A204.1 (cell line): ENCODE measurements around the gene ARNT2.
"Not testable (repeated sequence)": the region's sequence is repeated elsewhere in the genome, so short reads cannot be mapped to it uniquely, and the experiment has no call there.

Source experiments
- FAIRE-seq: peaks from 2 replicates; lab custom pipeline; 2012; peaks lifted over from hg19 to GRCh38; lab: Jason Lieb, UNC

Gene ARNT2

DNA sequence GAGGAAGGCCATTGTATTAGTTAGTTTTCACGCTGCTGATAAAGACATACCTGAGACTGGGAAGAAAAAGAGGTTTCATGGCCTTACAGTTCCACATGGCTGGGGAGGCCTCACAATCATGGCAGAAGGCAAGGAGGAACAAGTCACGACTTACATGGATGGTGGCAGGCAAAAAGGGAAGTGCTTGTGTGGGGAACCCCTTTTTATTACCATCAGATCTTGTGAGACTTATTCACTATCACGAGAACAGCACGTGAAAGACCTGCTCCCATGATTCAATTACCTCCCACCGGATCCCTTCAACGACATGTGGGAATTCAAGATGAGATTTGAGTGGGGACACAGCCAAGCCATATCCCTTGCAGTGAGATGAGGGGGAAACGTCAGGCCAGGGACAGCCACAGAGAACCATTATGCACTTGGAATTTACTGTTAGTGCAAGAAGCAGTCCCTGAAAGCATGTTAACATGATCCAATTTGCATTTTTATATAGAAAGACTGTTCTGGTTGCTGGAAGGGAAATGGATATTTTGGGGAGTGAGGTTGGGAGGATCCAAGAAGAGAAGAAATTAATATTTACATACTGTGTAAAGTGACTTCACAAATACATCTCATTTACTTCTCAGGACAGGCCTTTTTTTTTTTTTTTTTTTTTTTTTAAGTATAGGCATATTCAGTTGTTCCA, 87.1 kb downstream of the ARNT2 start:
- no peak for FAIRE-seq

DNA sequence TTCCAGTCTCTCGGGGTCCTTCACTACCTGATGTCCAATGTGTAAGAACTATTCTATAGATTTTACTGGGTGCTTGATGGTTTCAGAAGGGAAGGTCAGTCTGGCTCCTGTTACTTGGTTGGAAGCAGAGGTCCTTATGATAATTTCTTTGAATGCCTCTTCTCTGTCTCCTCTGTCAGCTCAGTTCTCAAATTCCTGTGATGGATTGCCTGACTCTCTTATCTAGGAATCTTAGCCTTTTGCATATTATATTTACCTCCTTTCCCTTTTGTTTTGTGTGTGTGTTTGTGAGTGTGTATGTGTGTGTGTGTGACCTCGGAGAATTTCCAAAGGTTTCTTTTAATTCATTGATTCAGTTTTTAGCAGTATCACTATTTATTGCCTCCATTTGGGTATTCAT, 88.2 kb downstream of the ARNT2 start:
- no peak for FAIRE-seq

DNA sequence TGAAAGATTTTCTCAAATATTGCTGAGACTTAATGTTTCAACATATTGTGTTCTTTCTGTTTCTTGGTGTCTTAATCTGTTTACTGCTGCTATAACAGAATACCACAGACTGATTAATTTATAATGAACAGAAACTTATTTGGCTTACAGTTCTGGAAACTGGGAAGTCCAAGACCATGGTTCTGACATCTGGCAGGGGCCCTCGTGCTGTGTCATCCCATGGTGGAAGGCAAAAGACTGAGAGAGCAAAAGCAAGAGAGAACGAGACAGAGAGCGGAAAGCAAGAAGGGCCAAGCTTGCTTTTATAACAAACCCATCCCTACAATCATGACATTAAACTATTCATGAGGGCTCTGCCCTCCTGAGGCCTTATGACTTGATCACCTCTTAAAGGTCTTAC, 88.7 kb downstream of the ARNT2 start:
- no peak for FAIRE-seq

DNA sequence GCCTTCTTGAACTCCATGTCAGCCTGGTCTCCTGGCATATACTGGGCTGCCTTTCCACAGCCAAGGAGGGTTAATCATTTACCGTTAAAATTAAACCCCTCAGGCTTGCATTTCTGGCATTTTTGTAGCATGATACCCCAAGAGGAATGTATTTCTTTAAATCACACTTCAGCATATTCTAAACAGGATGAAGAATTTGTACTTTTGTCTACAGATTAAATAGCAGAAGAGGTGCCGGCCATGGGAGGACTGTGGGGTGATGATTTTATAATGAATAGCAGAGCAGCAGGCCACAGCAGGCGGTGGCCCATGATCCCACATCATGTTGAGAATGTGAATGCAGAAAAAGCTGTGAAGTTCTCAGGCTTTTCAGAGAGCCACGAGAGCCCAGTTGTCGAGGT, 90.2 kb downstream of the ARNT2 start:
- no peak for FAIRE-seq

DNA sequence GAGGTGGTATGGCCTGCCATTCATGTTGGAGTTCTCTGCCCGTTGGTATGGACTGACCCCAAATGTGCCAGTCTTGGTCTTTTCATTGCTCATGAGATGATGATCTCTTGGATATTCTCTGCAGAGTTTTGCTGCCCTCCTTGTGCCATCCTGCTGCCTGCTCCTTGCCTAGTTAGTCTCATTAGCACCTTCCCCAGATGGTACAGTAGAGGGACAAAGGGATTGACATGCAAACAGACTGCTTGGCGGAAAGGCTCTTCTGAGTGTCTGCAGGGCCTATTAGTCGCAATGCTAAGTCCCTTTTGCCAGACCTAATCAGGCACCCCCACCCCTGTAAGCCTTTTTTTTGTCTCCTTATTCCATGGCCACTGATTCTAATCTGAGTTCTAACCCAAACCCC, 90.6 kb downstream of the ARNT2 start:
- no peak for FAIRE-seq

DNA sequence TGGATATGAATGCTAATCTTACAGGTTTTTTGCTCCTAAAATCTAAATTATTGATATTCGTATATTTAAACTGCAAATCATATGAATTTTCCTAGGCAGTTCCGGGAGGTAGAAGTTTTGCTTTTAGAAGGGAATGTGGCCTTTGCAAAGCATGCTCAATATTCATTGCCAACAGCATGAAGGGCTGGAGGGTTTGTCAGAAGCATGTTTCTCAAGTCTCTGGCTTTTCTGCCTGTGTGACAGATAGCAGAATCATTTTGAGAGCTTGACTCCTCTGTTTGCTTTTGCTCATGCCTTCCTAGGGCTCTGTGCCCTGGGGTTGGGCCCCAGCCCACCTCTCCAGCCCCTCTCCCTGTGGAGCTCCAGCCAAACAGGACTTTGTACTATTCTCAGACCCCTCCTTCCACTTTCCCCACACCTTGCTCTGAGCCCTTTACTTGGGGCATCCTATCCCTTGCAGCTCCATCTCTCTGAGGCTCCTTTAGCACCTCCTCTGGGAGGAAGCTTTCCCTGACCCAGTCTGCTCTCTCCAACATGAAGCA, 91.3 kb downstream of the ARNT2 start:
- no peak for FAIRE-seq

DNA sequence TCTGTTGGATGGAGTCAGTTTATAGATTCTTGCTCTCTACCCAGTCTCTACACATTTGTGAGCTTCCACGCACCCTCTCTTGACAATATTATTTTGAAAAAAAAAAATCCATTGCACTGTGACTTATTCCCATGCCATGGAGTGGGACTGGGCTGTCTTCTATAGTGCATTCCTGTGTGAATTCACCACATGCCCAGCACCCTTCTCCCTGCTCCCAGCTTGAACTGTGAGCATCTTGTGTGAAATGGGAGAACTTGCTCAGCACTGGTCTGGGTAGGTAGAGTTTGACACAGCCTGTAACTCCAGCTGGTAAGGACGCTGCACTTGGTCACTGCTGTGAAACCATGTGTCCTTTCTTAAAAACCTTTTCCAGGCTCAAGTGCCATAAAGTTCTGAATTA, 91.9 kb downstream of the ARNT2 start:
- no peak for FAIRE-seq

DNA sequence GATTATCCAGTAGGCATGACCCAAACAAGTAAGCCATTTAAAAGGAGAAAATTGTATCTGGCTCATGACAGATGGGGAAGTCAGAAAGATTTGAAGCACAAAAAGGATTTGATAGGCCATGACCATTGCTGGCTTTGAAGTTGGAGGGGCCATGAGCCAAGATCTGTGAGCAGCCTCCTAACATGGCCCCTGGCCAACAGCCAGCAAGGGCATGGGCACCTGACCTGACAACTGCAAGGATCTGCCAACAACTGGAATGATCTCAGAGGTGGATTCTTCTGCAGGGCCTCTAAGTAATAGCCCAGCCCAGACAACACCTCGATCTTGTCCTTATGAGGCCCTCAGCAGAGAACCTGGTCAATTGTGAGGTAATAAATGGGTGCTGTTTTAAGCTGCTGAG, 93.0 kb downstream of the ARNT2 start:
- FAIRE-seq = no peak

DNA sequence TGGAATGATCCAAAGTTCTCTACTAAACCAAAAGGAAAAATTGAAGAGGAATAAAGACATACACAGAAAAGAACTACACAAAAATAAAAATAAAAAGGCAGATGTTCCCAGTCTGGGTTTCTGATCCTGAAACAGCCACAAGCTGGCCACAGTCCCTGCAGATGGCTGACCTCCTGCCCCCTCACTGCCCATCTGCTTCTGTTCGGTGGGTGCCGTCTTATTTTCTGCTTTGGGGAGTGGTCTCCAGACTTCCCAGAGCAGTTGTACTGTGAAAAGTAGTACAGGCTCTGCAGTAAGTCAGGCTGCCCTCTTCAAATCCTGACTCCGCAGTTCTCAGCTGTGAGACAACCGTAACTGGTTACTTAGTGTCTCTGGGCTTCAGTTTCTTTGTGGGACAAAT, 94.5 kb downstream of the ARNT2 start:
- no peak for FAIRE-seq

DNA sequence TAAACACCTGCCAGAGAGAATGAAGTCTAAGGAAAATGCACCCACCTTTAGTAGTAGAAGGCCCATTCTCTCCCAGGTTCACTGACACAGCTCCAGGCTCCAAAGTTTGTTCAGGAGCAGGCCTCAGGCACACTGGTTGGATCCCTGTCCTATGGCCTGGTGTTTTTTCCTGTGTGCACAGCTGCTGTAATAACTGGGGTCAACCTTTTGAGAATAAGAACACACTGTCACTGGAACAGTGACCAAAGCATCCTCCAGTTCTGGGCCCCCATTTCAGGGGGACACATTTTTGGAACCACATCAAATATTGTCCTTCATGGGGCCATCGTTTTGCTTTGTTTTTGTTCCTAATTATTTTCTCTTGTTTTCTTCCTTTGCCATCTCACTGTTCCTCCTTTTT, 95.8 kb downstream of the ARNT2 start:
- no peak for FAIRE-seq

DNA sequence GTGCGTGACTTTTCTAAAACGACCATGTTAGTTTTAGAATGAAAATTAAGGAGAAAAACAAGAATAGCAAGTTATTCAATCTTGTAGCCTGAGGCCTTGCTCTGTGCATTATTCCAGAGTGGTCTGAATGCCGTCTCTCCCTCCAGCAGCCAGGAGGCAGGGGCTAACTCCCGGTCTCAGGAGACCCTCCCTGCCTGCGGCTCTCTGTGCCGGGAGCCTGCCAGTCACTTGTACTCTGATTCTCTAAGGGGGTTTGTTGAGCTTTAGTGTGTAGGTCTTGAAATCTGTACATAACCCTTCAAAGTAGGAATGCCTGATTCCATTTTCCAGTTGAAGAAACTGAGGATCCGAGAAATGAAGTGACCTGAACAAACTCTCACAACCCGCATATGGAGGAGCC, 97.3 kb downstream of the ARNT2 start:
- FAIRE-seq = no peak

DNA sequence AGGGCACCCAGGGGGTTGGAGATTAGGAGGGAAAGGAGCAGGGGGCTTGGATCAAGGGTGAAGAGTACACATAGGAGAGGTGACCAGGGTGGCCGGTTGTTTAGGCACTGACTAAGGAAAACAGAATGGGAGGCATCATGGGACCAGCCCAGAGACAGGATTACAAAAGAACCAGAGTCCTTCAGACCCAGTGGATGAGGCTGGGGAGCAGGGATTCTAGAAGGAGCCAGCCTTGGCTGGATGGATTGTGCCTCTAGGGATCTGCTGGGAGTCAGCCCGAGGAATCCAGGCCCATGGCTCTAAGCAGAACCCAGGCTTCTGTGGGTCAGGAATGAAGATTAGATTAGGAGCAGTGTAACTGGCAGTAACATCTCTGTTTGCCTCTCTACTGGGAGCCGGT, 98.6 kb downstream of the ARNT2 start:
- no peak for FAIRE-seq

DNA sequence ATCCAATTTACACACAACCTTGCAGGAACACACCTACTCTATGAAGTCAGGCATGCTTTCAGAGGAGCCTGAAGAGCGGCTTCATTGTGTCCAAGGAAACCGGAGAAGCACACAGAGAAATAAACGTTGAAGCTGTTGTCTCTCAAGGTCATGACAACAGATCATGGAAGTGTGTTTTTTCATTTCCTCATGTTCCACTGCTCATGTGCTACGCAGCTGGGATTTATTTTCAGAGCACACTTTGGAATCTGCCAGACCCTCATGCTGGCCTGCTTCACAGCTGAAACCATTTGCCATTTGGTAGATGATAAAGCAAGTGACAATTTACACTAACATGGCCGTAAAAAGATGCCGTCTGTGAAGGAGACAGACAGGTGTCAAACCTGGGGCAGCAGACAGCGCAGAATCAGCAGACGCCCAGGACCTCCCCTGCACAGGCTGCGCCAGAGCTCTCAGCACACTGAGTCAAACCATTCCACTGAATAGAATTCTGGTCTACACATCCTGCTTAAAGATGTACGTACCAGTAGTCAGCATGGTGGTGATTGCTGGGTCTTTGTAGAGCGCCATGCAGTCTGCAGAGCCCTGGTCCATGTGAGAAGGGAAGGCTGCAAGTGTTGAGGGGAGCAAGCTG, 99.3 kb downstream of the ARNT2 start:
- no peak for FAIRE-seq

DNA sequence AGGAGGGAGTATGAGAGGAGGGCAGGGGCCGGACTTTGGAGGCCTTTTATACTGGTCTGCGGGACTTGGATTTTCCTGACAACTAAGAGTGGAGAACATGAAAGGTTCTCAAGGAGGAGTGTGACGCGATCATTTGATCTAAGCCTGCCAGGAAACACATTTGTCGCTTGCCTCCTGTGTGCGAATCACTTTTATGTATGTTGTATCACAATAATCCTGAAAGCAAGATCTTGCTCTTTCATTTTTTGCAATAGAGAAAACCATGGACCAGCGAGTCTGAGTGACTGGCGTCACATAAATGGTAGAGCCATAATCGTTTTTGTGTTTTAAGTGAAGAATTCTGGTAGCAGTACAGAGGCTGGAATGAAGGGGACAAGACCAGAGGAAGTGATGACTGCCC, 100.7 kb downstream of the ARNT2 start:
- FAIRE-seq = no peak

DNA sequence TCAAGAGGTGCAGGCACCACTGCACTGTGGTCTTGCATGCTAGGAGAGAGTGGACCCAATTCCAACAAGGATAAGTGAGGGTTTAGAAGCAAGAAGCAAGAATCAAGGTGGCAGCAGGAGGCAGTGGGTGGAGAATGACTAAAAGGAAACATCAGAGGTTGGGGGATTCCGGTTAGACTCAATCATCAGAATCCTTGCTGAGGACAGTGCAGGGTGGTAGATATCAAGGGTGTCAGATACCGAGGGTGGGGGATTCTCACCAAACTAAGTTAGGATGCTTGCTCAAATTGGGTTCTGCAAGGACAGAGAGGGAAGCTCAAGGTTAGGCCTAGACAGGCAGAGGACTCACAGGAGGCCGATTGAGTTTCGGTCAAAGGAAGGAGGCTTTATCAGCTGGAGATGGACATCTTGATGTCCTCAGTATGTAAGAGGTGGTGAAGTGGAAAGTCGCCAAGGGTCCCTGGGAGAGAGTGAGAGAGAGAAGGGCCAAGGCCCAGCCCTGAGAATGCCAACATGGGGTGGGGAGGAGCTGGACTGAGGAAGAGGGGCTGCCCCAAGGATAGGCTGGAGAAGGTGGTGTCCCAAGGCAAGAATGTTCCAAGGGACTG, 102.2 kb downstream of the ARNT2 start:
- FAIRE-seq = no peak

DNA sequence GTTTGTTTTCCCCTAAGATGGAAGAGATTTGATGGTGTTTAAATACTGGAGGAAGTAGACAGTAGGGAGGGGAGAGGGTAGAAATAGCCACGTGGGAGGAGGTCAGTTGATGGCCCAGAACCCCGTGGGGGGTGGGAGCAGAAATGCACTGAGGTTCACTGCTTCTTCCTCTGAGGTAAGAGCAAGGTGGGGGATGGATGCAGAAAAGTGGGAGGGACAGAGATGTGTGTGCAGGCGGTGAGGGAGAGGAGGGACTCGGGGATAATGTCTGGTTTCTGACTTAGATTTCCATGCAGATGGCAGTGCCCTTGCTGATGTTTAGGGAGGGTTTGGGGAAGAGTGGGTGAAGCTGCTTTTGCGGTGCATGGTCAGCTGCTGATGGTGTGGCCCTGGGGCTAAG, 102.9 kb downstream of the ARNT2 start:
- FAIRE-seq = no peak

DNA sequence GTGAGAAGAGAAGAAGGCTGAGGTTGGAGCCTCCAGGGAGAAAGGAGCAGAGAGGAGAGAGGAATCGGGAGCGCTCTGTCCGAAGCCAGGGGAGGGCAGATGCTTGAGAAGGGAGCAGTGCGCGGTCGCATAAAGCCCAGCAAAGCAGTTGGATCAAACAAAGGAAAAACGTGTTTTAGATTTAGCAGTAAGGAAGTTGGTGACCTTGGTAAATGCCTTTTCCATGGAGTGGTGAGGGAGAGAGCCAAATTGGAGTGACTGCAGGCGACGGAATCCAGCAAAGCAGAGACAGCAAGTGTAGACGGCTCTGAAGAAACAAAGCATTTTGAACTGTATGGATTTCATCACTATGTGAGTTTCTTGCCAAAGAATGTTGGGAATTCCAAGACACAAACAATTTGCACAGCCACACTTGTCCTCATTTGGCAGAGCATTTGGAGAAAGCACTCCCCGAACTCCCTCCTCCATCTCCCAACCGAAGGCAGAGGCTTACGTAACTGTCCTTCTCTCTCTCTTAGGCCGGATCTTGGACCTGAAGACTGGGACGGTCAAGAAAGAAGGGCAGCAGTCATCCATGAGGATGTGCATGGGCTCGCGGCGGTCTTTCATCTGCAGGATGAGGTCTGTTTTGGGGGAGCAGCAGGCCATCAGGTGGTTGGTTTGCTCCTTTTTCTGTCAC, 103.6 kb downstream of the ARNT2 start:
- FAIRE-seq = no peak

DNA sequence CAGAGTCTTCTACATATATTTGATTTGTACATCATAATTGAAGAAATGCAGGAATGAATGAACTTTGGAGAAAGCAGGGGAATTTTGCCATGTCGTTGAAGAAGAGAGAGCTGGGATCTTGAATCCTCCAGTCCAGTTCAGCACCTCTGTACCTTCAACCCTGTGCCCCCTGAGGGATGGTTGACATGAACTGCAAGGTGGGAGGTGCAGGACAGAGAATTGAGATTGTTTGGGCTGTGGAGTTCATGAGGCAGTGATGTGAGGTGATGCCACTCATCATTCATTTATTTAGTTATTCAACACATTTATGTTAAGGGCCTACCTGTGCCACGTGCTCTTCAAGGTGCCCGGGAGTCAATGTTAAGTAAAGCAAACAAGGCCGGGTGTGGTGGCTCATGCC, 104.6 kb downstream of the ARNT2 start:
- FAIRE-seq = no peak

DNA sequence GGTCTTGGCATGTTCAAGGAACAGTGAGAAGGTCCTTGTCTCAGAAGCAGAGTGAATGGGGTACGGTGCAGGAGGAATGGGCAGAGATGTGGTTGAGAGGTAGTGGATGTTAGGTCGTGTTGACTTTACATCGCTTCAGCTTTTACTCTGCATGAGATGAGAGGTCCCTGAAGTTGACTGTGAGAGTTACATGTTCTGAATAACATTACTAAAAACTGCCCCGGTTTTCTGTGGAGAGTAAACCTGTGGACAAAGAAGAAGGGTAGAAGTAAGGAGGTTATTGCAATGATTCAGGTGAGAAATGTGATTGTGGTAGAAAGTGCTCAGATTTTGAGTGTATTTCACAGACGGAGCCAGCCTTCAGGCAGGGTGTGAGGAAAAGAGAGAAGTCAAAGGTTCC, 105.6 kb downstream of the ARNT2 start:
- FAIRE-seq = no peak

DNA sequence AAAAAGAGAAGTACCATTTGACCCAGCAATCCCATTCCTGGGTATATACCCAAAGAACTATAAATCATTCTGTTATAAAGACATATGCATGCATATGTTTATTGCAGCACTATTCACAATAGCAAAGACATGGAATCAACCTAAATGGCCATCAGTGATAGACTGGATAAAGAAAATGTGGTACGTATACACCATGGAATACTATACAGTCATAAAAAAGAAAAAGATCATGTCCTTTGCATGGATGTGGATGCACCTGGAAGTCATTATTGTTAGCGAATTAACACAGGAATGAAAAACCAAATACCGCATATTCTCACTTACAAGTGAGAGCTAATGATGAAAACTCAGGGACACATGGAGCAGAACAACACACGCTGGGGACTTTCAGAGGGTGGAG, 106.8 kb downstream of the ARNT2 start:
- FAIRE-seq = not testable (repeated sequence)

DNA sequence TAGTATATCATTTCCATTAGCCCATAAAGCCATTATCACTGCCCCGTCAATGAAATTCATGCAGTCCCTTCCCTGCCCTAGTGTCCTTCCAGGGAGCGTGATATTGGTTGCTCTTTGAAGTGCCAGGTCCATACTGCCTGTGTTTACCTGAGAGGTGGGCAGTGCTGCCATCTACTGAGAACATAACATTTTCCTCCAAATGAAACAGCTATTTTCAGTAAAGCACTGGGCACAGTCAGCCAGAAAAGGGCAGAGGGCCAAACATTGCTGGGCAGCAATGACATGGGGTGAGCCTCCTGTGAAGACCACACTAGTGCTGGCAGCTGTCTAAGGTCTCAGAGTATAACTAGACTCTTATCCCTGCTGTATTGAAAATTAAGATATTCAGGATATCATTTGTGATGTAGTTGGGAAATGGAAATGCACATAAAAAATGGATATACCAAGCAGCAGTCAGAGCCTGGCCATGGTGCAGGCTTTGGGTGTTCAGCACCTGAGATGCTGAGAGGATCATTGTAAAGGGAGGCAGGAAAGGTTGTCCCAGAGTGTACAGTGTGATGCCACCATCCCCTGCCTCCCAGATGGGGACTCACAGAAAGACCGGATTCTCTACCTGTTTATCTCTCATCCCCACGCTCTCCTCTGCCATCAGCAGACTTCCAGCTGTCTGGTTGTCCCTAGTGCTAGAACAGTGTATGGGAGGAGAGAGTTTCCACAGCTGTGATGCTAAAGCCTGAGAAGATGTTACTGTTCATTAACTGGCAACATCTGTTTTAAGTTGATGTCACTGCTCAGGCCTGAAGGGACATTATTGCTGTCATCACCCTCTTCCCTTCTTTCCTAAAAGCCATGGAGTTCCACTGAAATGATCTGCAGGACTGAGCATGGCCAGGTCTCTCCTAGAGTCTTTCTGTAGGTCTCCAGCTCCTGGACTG, 108.8 kb downstream of the ARNT2 start:
- no peak for FAIRE-seq
